GOT3 (cell line): ENCODE results near the gene TP53INP2.
"Not testable (repeated sequence)": the region's sequence is repeated elsewhere in the genome, so short reads cannot be mapped to it uniquely, and the experiment has no call there.

ENCODE experiments used
- DNase-seq: peaks from one replicate; lab custom pipeline; 2025; ENCODE audit warnings: mixed read lengths; lab: John Stamatoyannopoulos, UW

TP53INP2 gene

GRCh38 chr20:34722560-34722959 lies 18.4 kb downstream of the TP53INP2 start:
- DNase-seq: not testable (repeated sequence)

- no peak for DNase-seq
These were observed 20.0 kb downstream of the TP53INP2 start for GRCh38 chr20:34724172-34724571.

GRCh38 chr20:34729416-34729815 lies 25.3 kb downstream of the TP53INP2 start:
- DNase-seq: no peak

- no peak for DNase-seq
These were observed 28.4 kb downstream of the TP53INP2 start for GRCh38 chr20:34732523-34732922.

GRCh38 chr20:34736106-34736735 lies 32.1 kb downstream of the TP53INP2 start:
- no peak for DNase-seq

GRCh38 chr20:34743039-34743438 lies 38.9 kb downstream of the TP53INP2 start:
- DNase-seq: no peak

- DNase-seq: no peak
These were observed 40.2 kb downstream of the TP53INP2 start for GRCh38 chr20:34744340-34744739.

GRCh38 chr20:34744847-34745246 lies 40.7 kb downstream of the TP53INP2 start:
- no peak for DNase-seq

GRCh38 chr20:34746674-34747073 lies 42.5 kb downstream of the TP53INP2 start:
- no peak for DNase-seq

- DNase-seq: no peak
These were observed 43.3 kb downstream of the TP53INP2 start for GRCh38 chr20:34747479-34747878.

GRCh38 chr20:34748709-34749108 lies 44.6 kb downstream of the TP53INP2 start:
- no peak for DNase-seq

- DNase-seq: no peak
These were observed 46.3 kb downstream of the TP53INP2 start for GRCh38 chr20:34750484-34750883.

- no peak for DNase-seq
These were observed 47.3 kb downstream of the TP53INP2 start for GRCh38 chr20:34751453-34751852.

GRCh38 chr20:34753706-34754461 lies 49.7 kb downstream of the TP53INP2 start:
- no peak for DNase-seq

GRCh38 chr20:34754611-34755010 lies 50.5 kb downstream of the TP53INP2 start:
- DNase-seq: no peak

- no peak for DNase-seq
These were observed 51.2 kb downstream of the TP53INP2 start for GRCh38 chr20:34755367-34755766.

- no peak for DNase-seq
These were observed 57.9 kb downstream of the TP53INP2 start for GRCh38 chr20:34762031-34762555.
